ENCODE measurements around the gene NXNL2.
A peak's percentile ranks its signal among the peaks of the same experiment; 100 is the strongest.

The NXNL2 gene

DNA sequence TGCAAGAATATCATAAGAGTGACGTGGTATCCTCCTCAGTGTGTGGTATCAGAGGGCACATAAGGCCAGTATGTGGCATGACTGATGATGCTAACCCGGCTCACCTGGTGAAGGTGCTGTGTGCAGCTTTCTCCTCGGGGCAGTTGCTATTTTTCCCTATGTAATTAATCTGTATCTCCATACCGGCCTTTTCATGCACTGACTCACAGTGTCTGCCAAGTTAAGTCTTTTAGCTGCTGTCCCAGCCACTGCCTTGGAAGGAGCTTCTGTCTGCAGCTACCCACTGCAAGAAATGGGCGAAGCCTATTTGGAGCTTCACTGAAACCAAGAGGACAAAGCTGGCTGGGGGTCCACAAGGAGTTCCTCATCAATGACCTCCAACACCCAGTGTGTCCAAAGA, 46.0 kb downstream of the NXNL2 start:
- DNase-seq: no peak

- peak; percentile 53 for DNase-seq
Observed at GRCh38 chr9:88583901-88584596, 49.1 kb downstream of the NXNL2 start.

GRCh38 chr9:88585426-88585825, 50.4 kb downstream of the NXNL2 start:
- DNase-seq: no peak

GRCh38 chr9:88586452-88586851, 51.5 kb downstream of the NXNL2 start:
- no peak for DNase-seq

GRCh38 chr9:88587182-88587581, 52.2 kb downstream of the NXNL2 start:
- DNase-seq: no peak

GRCh38 chr9:88587885-88588649, 53.1 kb downstream of the NXNL2 start:
- no peak for DNase-seq

- DNase-seq: no peak
Observed at GRCh38 chr9:88589656-88590055, 54.7 kb downstream of the NXNL2 start.

DNA sequence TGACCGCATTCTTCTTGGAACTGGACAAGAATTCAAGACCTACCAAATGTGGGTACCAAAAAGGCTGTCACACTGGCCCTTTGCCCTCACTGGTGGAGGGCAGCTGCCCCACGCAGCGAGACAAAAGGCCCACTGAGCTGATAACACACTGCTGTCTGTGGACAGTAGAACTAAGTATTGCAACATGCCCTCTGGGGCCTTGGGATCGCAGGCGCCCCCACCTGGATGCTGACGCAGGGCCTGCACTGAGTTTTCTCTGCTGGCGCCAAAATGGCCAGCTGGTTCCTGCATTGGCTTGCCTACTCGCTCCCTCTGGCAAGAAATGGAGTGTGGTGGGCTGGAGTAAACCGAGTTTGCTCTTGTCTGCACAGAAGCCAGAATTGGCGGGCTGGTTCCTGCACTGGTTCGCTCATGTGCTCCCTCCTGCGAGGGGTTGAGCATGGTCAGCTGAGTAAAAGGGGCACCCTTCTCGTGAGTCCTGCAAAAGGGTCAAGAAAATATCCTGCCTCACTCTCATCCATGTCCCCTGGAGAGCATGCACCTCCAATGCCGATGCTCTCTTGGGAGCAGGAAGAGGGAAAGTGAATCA, 55.7 kb downstream of the NXNL2 start:
- no peak for DNase-seq

- peak; percentile 33 for DNase-seq
Observed at GRCh38 chr9:88593537-88594185, 58.7 kb downstream of the NXNL2 start.
